Measurements from ENCODE around the gene SMPDL3B.

DNA sequence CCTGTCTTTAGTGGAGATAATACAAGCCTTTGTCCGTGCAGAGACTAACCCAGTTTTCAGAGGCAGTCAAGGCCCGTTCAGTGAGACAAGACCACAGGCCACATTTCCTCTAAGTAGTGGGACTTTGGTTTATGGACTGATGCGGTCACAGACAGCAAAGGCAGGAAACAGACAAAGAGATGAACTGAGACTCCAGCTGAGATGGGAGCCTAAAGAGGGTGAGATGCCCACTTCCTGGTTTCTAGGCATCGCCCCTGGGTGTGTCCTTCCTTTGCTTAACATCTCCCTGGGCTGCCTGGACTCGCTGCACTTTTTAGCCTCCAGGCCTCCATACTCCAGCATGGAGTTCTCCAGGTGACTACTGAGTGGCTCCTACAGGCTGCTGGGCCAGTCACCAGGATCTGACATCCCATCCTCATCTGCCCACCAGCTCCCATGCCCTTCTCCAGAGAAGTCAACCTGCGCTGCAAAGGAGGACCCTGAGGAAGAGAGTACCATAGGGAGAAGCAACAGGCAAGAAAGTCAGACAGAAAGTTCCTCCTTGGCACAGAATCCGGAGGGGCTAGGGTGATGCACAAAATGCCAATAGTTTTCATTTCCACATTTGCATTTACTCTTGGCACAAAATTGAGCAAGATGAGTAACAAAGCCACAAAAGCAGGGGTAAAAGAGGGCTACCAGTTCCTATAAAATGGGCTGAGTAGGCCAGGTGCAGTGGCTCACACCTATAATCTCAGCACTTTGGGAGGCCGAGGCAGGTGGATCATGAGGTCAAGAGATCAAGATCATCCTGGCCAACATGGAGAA lies 47.4 kb upstream of the SMPDL3B start:
- TF ChIP-seq CTCF (IDR thresholded peaks at IDR 0.05 in 4 of 5, conservative IDR thresholded peaks at IDR 0.05 in 1 of 5) (no peak), POLR2A (IDR thresholded peaks at IDR 0.05) (no peak)
